PC-9 (cell line): ENCODE measurements around the gene HTT.

Experiments
- CTCF ChIP-seq: fragments of 200-600 bp; sonication (generic); conservative IDR thresholded peaks from 2 replicates; pipeline ENCODE4 v1.6.1; 2017; ENCODE audit warnings: mixed run types, antibody characterized with exemption, mild to moderate bottlenecking, moderate library complexity
- EZH2 ChIP-seq: fragments of 200-600 bp; sonication (generic); IDR thresholded peaks from 2 replicates; pipeline ENCODE4 v1.8.0; 2017; ENCODE audit warnings: antibody characterized with exemption, low read depth

GRCh38 chr4:3255611-3256186, 181.2 kb downstream of the HTT start:
- TF ChIP-seq EZH2 (no peak), CTCF (no peak)
